Measurements from ENCODE around the gene LGALS9.

DNA sequence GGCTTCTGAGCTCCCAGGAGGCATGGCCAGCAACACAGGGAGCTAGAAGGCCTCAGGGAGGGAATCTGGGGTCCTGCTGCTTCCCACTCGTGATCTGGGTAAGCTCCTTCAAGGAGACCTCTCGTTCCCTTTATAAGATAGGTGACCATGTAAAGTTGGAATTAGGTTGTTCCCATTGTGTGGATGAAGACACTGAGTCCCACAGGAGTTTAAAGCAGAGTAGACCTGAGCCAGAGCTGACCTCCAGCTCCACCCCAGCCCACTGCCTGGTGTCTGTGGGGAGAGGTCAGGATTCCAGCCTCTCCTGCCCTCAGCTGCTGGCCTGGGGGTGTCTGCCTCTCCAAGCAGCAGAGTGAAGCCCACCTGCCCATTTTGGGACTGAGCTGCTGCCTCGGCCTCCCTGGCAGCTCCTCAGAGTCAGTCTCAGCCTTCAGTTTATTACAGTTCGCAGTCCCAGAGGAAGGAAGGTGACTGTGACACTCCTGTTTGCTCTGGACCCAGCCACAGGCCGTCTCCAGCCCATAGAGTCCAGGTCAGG is 33.1 kb upstream of the LGALS9 start:
- TF ChIP-seq, protein P1, sequence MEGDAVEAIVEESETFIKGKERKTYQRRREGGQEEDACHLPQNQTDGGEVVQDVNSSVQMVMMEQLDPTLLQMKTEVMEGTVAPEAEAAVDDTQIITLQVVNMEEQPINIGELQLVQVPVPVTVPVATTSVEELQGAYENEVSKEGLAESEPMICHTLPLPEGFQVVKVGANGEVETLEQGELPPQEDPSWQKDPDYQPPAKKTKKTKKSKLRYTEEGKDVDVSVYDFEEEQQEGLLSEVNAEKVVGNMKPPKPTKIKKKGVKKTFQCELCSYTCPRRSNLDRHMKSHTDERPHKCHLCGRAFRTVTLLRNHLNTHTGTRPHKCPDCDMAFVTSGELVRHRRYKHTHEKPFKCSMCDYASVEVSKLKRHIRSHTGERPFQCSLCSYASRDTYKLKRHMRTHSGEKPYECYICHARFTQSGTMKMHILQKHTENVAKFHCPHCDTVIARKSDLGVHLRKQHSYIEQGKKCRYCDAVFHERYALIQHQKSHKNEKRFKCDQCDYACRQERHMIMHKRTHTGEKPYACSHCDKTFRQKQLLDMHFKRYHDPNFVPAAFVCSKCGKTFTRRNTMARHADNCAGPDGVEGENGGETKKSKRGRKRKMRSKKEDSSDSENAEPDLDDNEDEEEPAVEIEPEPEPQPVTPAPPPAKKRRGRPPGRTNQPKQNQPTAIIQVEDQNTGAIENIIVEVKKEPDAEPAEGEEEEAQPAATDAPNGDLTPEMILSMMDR (IDR thresholded peaks at IDR 0.05) = no peak
- TF ChIP-seq POLR2A (IDR thresholded peaks at IDR 0.05) = no peak

All from esophagus squamous epithelium (tissue), 4 donors.